ENCODE data around the gene POLN. TPM values are rescaled to one million over a fixed set of nuclear protein-coding genes. Genes with fewer than 3 reads are reported as not detected.

POLN gene
- total RNA-seq, 2 experiments from 2014 or later, result 2.1 to 2.3 TPM

- Mint-ChIP-seq H3K4me1 (ENCODE audit: low read depth) (peaks cover 4% of the 10 kb centered on the region), H3K36me3 (ENCODE audit: low read depth) (no peaks in the 10 kb centered on the region), H3K9me3 (no peaks in the 10 kb centered on the region), H3K27me3 (peaks cover 14% of the 10 kb centered on the region), H3K27ac (no peak overlapping the region), H3K4me3 (no peak overlapping the region)
- ATAC-seq (ENCODE audit: poor library complexity) (no peak), DNase-seq (peak in 1 of 14 experiments; percentile 6)
- intact Hi-C loops (cut with DNase I, micrococcal nuclease), result no loop called here
- ChIA-PET POLR2A (no interaction called here), CTCF (no interaction called here)
- TF ChIP-seq, protein P1, sequence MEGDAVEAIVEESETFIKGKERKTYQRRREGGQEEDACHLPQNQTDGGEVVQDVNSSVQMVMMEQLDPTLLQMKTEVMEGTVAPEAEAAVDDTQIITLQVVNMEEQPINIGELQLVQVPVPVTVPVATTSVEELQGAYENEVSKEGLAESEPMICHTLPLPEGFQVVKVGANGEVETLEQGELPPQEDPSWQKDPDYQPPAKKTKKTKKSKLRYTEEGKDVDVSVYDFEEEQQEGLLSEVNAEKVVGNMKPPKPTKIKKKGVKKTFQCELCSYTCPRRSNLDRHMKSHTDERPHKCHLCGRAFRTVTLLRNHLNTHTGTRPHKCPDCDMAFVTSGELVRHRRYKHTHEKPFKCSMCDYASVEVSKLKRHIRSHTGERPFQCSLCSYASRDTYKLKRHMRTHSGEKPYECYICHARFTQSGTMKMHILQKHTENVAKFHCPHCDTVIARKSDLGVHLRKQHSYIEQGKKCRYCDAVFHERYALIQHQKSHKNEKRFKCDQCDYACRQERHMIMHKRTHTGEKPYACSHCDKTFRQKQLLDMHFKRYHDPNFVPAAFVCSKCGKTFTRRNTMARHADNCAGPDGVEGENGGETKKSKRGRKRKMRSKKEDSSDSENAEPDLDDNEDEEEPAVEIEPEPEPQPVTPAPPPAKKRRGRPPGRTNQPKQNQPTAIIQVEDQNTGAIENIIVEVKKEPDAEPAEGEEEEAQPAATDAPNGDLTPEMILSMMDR (IDR thresholded peaks at IDR 0.05), result no peak
- H3K4me1 ChIP-seq (ENCODE audit: insufficient read depth, low read length), result peaks cover 11% of the 10 kb centered on the region
- H3K27ac ChIP-seq (ENCODE audit: low read depth in 1 of 2, low read length in 2 of 2), result no peak overlapping the region
- H3K9me3 ChIP-seq (ENCODE audit: control insufficient read depth in 1 of 2, insufficient read depth in 1 of 2, low read length in 2 of 2), result peaks cover 0 to 5% of the 10 kb centered on the region in 2 experiments
- peaks cover 17 to 29% of the 10 kb centered on the region in 2 experiments for H3K27me3 ChIP-seq (ENCODE audit: control insufficient read depth in 1 of 2, insufficient read depth in 2 of 2, low read length in 2 of 2)
- no peaks in the 10 kb centered on the region for H3K36me3 ChIP-seq (ENCODE audit: insufficient read depth, low read length)
- H3K4me3 ChIP-seq (ENCODE audit: low read length), result no peak overlapping the region
Observed at GRCh38 chr4:2062168-2062807, 179.6 kb downstream of the POLN start.

DNA sequence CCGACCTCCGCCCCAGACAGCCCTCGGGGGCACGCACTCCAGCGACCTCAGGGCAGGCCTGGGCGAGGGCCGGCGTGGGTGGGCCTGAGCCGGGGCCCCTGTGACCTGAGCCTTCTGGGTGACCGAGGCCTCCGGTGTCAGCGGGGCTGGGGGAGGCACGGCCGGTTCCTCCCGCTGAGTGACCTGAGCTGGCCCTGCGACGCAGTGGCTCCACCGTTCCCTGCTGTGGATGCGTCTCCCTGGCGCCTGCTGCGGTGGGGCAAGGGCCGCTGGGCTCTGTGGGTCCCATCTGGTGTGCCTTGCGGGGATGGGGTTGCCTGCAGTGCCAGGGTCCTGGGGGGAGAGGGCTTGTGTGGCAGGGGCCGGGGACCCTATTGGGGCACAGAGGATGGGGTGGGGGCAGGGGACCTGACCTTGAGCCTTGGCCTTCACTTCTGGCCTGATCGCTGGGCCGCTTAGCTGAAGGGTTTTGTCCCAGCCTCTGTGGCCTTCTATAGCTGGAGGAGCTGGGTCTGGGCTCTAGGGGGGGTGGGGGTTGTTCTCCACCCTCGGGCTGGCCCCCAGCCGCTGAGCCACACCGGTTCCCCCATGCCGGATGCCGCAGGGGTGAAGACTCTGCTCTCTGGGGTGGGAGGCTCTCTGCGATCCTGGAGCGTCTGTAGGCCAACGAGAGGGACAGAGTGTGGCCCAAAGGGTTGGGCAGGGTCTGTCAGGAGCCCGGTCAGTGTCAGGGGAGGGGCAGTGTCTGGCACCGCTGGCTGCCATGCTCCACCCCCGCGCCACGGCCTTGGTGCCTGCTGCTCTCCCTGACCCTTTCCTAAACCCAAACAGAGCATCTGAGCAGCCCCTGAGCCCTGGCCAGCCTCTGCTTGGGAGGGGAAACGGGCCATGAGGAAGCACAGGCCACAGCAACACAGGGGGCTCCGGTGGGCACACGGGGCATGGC is 180.5 kb downstream of the POLN start:
- H3K9me3 Mint-ChIP-seq, result no peaks in the 10 kb centered on the region
- H3K27ac Mint-ChIP-seq, result no peak overlapping the region
- DNase-seq (no peak), ATAC-seq (ENCODE audit: poor library complexity) (no peak)
- H3K4me3 ChIP-seq (ENCODE audit: low read length), result no peak overlapping the region
- peaks cover 11% of the 10 kb centered on the region for H3K4me1 ChIP-seq (ENCODE audit: insufficient read depth, low read length)
- H3K4me1 Mint-ChIP-seq (ENCODE audit: low read depth), result peaks cover 4% of the 10 kb centered on the region
- peaks cover 0 to 5% of the 10 kb centered on the region in 2 experiments for H3K9me3 ChIP-seq (ENCODE audit: control insufficient read depth in 1 of 2, insufficient read depth in 1 of 2, low read length in 2 of 2)
- peaks cover 22% of the 10 kb centered on the region for H3K27me3 Mint-ChIP-seq
- no peaks in the 10 kb centered on the region for H3K36me3 ChIP-seq (ENCODE audit: insufficient read depth, low read length)
- no peak overlapping the region for H3K27ac ChIP-seq (ENCODE audit: low read depth in 1 of 2, low read length in 2 of 2)
- intact Hi-C loops (cut with DNase I, micrococcal nuclease), result no loop called here
- H3K36me3 Mint-ChIP-seq (ENCODE audit: low read depth), result no peaks in the 10 kb centered on the region
- H3K27me3 ChIP-seq (ENCODE audit: control insufficient read depth in 1 of 2, insufficient read depth in 2 of 2, low read length in 2 of 2), result peaks cover 20 to 37% of the 10 kb centered on the region in 2 experiments
- CTCF ChIA-PET, result no interaction called here
- TF ChIP-seq, protein P1 (IDR thresholded peaks at IDR 0.05), result no peak
- peak overlapping the region; percentile 34 for H3K4me3 Mint-ChIP-seq
- POLR2A ChIA-PET, result no interaction called here

DNA sequence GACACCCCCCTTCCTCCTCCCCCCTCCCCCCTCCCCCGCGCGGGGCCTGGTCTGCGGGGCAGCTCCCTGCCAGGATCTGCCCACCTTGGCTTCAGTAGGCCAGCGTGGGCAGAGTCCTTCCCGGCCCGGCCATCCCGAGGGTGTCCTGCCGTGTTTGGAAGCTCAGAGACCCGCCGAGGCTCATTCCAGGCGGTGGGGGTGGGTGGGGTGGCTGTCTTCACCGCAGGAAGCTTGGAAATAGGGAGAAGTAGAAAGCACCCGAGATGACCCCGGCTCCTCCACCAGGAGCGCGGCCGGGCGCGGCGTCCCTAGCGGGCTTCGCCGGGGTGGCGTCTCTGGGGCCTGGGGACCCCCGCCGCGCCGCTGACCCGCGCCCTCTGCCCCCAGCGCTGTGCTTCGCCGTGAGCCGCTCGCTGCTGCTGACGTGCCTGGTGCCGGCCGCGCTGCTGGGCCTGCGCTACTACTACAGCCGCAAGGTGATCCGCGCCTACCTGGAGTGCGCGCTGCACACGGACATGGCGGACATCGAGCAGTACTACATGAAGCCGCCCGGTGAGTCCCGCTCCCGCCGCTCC is 181.2 kb downstream of the POLN start:
- H3K9me3 Mint-ChIP-seq, result no peaks in the 10 kb centered on the region
- no peak overlapping the region for H3K27ac Mint-ChIP-seq
- intact Hi-C loops (cut with DNase I, micrococcal nuclease), result no loop called here
- no peak for DNase-seq
- Histone ChIP-seq H3K36me3 (ENCODE audit: insufficient read depth, low read length) (no peaks in the 10 kb centered on the region), H3K4me3 (ENCODE audit: low read length) (no peak overlapping the region), H3K4me1 (ENCODE audit: insufficient read depth, low read length) (peaks cover 11% of the 10 kb centered on the region), H3K9me3 (ENCODE audit: control insufficient read depth in 1 of 2, insufficient read depth in 1 of 2, low read length in 2 of 2) (peaks cover 0 to 5% of the 10 kb centered on the region in 2 experiments), H3K27me3 (ENCODE audit: control insufficient read depth in 1 of 2, insufficient read depth in 2 of 2, low read length in 2 of 2) (peaks cover 24 to 41% of the 10 kb centered on the region in 2 experiments), H3K27ac (ENCODE audit: low read depth in 1 of 2, low read length in 2 of 2) (no peak overlapping the region)
- TF ChIP-seq, protein P1 (IDR thresholded peaks at IDR 0.05), result no peak
- ATAC-seq (ENCODE audit: poor library complexity), result no peak
- H3K4me1 Mint-ChIP-seq (ENCODE audit: low read depth), result peaks cover 4% of the 10 kb centered on the region
- H3K4me3 Mint-ChIP-seq, result no peak overlapping the region
- H3K36me3 Mint-ChIP-seq (ENCODE audit: low read depth), result no peaks in the 10 kb centered on the region
- CTCF ChIA-PET, result no interaction called here
- peaks cover 28% of the 10 kb centered on the region for H3K27me3 Mint-ChIP-seq
- POLR2A ChIA-PET, result no interaction called here
